Occipital lobe (tissue), 2 donors: ENCODE data around the gene FAM53C. TPM values are rescaled to one million over a fixed set of nuclear protein-coding genes. Genes with fewer than 3 reads are reported as not detected.
"Not testable (repeated sequence)": the region's sequence is repeated elsewhere in the genome, so short reads cannot be mapped to it uniquely, and the experiment has no call there.

Experiments used
- DNase-seq: peaks from one replicate; lab custom pipeline; 2025; lab: John Stamatoyannopoulos, UW
- total RNA-seq: library from RNA; depleted of rRNA; stranded (reverse); fragments of >200 nt; gene quantifications from one replicate; pipeline ENCODE4 v1.2.3, GENCODE V29; 2014

FAM53C gene
- total RNA-seq, 1 donor from 2014 or later: 26.4 TPM

GRCh38 chr5:138351056-138351455 lies 13.0 kb downstream of the FAM53C start:
- no peak for DNase-seq

DNA sequence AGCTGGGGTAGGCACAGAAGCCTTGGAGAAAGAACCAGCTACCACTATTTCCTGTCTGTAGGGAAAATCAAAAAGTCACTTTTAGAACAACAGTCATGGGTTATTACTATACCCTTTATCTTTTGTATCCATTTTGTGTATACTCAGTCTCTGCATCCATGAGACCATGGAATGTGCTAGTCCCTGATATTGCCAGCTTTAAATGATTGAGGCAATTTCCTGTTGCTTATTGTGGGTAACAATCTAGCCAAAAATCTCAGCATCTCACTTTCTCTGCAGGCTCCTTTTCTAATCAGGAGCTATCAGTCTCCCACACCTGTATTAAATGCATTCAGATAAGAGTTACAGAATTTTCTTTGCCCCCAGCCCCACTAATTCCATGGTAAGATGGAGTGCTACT lies 13.5 kb downstream of the FAM53C start:
- no peak for DNase-seq

- DNase-seq: peak; percentile 69
Measured at GRCh38 chr5:138352071-138352721, 14.1 kb downstream of the FAM53C start, which contains the start of gene KDM3B. TSS of gene KDM3B (plus strand) at chr5:138352685. CDS start at chr5:138352796, 111 bp downstream.

- DNase-seq: peak; percentile 49
Measured at GRCh38 chr5:138352722-138353559, 14.9 kb downstream of the FAM53C start.

- no peak for DNase-seq
Measured at GRCh38 chr5:138353560-138354080, 15.6 kb downstream of the FAM53C start.

- DNase-seq: no peak
Measured at GRCh38 chr5:138354387-138354786, 16.3 kb downstream of the FAM53C start.

- DNase-seq: peak; percentile 9
Measured at GRCh38 chr5:138354926-138355378, 16.9 kb downstream of the FAM53C start.

GRCh38 chr5:138359621-138360020 lies 21.6 kb downstream of the FAM53C start:
- no peak for DNase-seq

GRCh38 chr5:138360941-138361452 lies 22.9 kb downstream of the FAM53C start:
- no peak for DNase-seq

DNA sequence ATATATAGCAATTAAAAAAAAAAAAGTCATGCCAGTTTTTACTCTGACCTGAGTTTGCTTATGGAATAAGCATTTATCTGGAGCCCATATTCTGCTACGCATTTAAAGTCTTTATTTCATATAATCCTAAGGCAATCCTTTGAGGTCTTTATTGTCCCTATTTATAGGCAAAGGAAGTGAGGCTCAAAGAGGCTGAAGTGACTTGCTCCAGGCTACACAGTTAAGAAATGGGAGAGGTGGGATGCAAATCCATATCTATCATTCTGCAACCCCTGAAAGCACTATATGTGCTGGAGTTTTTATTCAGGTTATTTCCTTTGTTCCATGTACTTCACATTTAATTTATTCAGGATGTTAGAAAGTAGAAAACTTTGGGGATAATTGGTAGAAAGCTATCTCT lies 26.5 kb downstream of the FAM53C start:
- no peak for DNase-seq

DNA sequence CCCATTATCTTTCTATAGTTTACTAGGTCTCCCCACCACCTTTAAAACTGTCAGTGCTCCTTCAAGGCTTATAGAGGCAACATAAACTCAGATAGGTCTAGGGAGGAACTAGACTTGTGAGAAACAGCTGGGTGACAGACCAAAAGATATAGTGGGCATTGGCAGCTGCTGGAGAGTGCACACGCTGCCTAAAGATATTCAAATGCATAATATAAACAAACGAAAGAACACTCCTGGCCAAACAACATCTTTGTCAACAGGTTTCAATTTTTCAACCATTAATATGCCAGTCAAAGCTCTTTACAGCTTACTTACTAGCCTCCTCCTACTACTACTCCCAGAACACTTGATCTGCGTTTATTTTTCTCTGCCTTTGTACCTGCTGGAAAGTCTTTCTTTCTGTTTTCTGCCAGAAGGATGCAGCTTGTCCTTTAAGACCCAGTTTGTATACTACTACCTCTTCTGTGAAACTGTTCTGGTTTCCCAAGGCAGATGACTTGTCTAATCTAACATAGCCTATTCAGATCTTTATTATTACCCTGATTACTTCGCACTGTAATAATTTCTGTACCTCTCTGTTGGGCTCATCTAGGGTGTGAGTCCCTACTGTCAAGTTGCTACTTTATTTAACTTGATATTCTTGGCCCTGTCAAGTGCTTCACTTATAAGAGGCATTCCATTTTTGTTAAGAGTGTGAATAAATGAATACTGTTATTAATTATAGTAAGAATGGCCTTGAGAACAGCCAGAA lies 28.7 kb downstream of the FAM53C start:
- DNase-seq: no peak

GRCh38 chr5:138369261-138369660 lies 31.2 kb downstream of the FAM53C start:
- DNase-seq: no peak

DNA sequence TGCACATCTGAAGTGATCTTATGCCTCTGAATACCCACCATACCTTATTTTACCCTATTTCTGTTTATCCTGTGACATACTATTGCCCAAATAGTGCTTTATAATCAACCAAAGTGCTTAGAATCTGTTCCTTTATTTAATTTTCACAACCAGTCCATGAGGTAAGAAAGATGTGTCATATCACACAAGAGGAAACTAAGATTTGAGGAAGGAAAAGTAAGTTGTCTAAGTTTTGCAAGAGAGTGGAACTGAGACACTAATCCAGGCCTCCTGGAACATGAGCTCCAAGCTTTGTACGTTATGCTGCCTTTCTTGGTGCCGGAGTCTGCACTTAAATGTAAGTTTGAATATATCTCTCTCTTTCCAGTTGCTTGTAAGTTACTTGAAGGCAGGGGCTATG lies 31.6 kb downstream of the FAM53C start:
- no peak for DNase-seq

GRCh38 chr5:138370537-138370936 lies 32.5 kb downstream of the FAM53C start:
- DNase-seq: no peak

DNA sequence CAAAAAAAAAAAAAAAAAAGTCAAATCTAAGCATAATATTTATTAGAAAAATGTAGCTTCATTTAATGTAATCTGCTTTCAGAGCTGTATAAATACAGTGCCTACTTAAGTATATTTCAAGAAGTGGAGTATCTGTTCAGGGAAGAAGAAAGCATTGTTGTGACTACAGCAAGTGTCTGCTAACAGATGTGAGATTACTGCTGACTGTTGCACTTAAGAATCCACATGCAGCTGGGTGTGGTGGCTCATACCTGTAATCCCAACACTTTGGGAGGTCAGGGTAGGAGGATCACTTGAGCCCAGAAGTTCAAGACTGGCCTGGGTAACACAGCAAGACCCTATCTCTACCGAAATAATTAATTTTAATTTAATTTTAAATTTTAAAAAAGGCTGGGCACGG lies 33.4 kb downstream of the FAM53C start:
- DNase-seq: no peak

- no peak for DNase-seq
Measured at GRCh38 chr5:138372225-138372624, 34.2 kb downstream of the FAM53C start.

DNA sequence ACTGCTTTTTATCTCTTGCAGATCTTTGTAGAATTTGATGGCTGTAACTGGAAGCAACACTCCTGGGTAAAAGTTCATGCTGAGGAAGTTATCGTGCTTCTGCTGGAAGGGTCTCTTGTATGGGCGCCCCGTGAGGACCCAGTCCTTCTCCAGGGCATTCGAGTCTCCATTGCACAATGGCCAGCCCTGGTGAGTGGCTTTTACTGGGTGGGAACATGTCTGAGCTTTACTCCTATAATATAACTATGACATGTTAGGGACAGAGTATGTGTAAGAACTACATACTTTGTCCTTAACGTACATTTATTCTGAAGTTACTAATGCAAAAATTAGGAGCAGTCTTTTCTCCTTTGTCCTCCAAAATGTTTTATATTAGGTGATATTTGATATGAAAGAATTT lies 34.6 kb downstream of the FAM53C start:
- DNase-seq: no peak

DNA sequence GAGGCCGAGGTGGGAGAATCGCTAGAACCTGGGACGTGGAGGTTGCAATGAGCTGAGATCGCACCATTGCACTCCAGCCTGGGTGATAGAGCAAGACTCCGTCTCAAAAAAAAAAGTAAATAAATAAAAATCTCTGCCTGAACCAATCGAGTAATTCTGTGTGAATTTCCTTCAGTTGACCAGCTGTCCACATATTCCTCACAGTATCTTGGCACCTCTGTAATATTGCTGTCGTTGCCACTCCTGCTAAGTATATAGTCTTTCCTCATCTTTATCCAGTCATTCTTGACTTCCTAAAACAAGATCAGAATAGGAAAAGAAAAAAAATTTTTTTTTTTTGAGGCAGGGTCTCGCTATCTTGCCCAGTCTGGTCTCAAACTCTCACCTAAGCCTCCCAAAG lies 44.3 kb downstream of the FAM53C start:
- no peak for DNase-seq

DNA sequence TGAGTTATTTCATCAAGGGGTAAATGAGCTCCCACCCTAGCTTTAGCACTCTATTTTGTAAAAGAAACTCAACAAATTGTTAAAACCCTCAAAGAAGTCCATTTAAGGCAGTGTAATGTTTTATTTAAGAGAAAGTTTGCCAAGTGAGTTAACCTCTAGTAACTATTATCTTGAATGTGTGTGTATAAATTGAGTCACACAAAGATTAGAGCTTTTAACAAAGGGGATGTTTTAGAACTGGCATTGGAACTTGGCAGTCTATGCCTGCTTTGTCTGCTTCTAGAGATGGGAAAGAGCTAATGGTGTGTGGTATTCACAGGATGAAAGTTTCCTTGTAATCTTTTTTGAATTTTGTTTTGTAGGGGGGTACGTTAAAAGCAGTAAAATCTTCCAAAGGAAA lies 47.6 kb downstream of the FAM53C start:
- DNase-seq: no peak

GRCh38 chr5:138386290-138386689 lies 48.2 kb downstream of the FAM53C start:
- peak; percentile 15 for DNase-seq

- DNase-seq: no peak
Measured at GRCh38 chr5:138389332-138389731, 51.3 kb downstream of the FAM53C start.

DNA sequence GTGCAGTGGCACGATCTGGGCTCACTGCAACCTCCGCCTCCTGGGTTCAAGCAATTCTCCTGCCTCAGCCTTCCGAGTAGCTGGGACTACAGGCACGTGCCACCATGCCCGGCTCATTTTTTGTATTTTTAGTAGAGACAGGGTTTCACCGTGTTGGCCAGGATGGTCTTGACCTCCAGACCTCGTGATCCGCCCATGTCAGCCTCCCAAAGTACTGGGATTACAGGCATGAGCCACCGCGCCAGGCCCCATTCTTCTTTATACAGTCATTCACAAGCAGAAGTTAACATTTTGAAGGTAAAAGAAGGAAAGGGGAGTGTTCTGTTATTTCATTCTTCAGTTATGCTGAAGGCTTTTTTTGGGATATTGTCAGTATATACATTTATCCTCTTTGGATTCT lies 51.8 kb downstream of the FAM53C start:
- not testable (repeated sequence) for DNase-seq
